Mesendoderm (in vitro differentiated cells): Measurements from ENCODE around the gene DSE.

Source experiments
- DNase-seq: peaks from one replicate; pipeline ENCODE4 v3.0.0; 2013
- H2AK5ac ChIP-seq: 2 replicates; pipeline ENCODE4 v1.6.1; 2013; ENCODE audit warnings: low read length, inconsistent platforms
- H2BK120ac ChIP-seq: 2 replicates; pipeline ENCODE4 v1.6.1; 2013; ENCODE audit warnings: low read depth, mild to moderate bottlenecking, low read length, moderate library complexity, mixed read lengths
- H2BK15ac ChIP-seq: replicated peaks from 2 replicates; pipeline ENCODE4 v1.6.1; 2013; ENCODE audit warnings: low read depth, mild to moderate bottlenecking, moderate library complexity
- H2BK5ac ChIP-seq: 2 replicates; pipeline ENCODE4 v1.6.1; 2013; ENCODE audit warnings: low read length, inconsistent platforms
- H3K18ac ChIP-seq: 2 replicates; pipeline ENCODE4 v1.6.1; 2013; ENCODE audit warnings: mild to moderate bottlenecking, low read length, mixed read lengths
- H3K23ac ChIP-seq: one replicate; pipeline ENCODE4 v1.6.1; 2013; ENCODE audit warnings: low read length
- H3K27ac ChIP-seq: 2 replicates; pipeline ENCODE4 v1.5.1; 2013; ENCODE audit warnings: low read depth, mild to moderate bottlenecking, inconsistent platforms, low read length, moderate library complexity
- H3K27me3 ChIP-seq: 2 replicates; pipeline ENCODE4 v1.6.1; 2013; ENCODE audit warnings: low read length, control low read depth, mild to moderate bottlenecking, inconsistent platforms; ENCODE audit not compliant: insufficient read depth, poor library complexity
- H3K36me3 ChIP-seq: 2 replicates; pipeline ENCODE4 v1.6.1; 2013; ENCODE audit warnings: low read length, inconsistent platforms; ENCODE audit not compliant: control insufficient read depth, insufficient read depth
- H3K4ac ChIP-seq: one replicate; pipeline ENCODE4 v1.6.1; 2013; ENCODE audit warnings: low read depth, mild to moderate bottlenecking, low read length, moderate library complexity
- H3K4me1 ChIP-seq: 2 replicates; pipeline ENCODE4 v1.6.1; 2013; ENCODE audit warnings: low read depth, low read length, inconsistent platforms; ENCODE audit not compliant: control insufficient read depth
- H3K4me2 ChIP-seq: 2 replicates; pipeline ENCODE4 v1.6.1; 2013; ENCODE audit warnings: low read length
- H3K4me3 ChIP-seq: 2 replicates; pipeline ENCODE4 v1.5.1; 2013; ENCODE audit warnings: mild to moderate bottlenecking, low read length
- H3K56ac ChIP-seq: one replicate; pipeline ENCODE4 v1.6.1; 2013; ENCODE audit warnings: low read length
- H3K79me1 ChIP-seq: 2 replicates; pipeline ENCODE4 v1.6.1; 2013; ENCODE audit warnings: low read length, inconsistent platforms
- H3K79me2 ChIP-seq: 2 replicates; pipeline ENCODE4 v1.6.1; 2013; ENCODE audit warnings: mild to moderate bottlenecking, low read length; ENCODE audit not compliant: control insufficient read depth, insufficient read depth
- H3K9ac ChIP-seq: 2 replicates; pipeline ENCODE4 v1.6.1; 2013; ENCODE audit warnings: low read length, inconsistent platforms
- H4K5ac ChIP-seq: one replicate; pipeline ENCODE4 v1.6.1; 2013; ENCODE audit warnings: low read length
- H4K8ac ChIP-seq: one replicate; pipeline ENCODE4 v1.6.1; 2013; ENCODE audit warnings: low read depth, mild to moderate bottlenecking, control low read depth, low read length, moderate library complexity
- WGBS: extraction: QIAGEN DNeasy Blood & Tissue Kit; methylation state at CpG from one replicate; pipeline ENCODE4 v1.1.7; 2013; ENCODE audit warnings: low lambda C conversion rate, missing lambda C conversion rate; ENCODE audit not compliant: insufficient coverage; ENCODE audit errors: extremely low coverage; 5-methylcytosine and 5-hydroxymethylcytosine counted together

DSE gene

DNA sequence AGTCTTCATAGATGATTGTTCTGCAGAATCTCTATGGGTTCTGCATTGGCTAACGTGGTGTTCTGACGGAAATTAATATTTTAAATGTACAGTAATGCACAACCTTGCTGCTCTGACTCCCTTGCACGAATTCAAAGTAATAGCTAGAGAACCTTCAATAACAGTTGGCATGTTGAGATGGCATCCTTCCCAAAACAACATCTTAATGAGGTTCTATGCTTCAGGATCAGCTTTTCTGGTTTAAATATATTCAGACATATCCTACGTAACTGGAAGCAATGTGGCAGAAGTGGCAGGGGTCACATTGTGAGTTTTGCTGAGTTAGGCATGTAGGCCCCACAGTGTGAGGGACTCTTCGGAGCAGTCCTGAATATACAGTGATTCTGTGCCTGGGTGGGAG, 25.7 kb downstream of the DSE start:
- DNase-seq: no peak
- Histone ChIP-seq H3K18ac (no peak overlapping the region), H3K27ac (no peak overlapping the region), H3K56ac (no peak overlapping the region), H3K4ac (no peak overlapping the region), H4K5ac (no peak overlapping the region), H3K36me3 (no peaks in the 10 kb centered on the region), H2BK120ac (no peak overlapping the region), H3K79me1 (peaks cover 19% of the 10 kb centered on the region), H3K27me3 (no peaks in the 10 kb centered on the region), H4K8ac (no peak overlapping the region), H3K9ac (no peak overlapping the region), H3K4me3 (no peak overlapping the region), H3K4me1 (no peaks in the 10 kb centered on the region), H3K4me2 (no peak overlapping the region), H2BK5ac (no peak overlapping the region), H2BK15ac (no peak overlapping the region), H2AK5ac (no peak overlapping the region), H3K23ac (no peak overlapping the region), H3K79me2 (peaks cover 23% of the 10 kb centered on the region)
- WGBS: no CpG with 5 or more reads among the region's 5 CpGs

- Histone ChIP-seq H3K4ac (no peak overlapping the region), H3K4me3 (no peak overlapping the region), H3K4me2 (no peak overlapping the region), H3K18ac (no peak overlapping the region), H3K79me2 (peaks cover 15% of the 10 kb centered on the region), H3K27ac (no peak overlapping the region), H3K4me1 (no peaks in the 10 kb centered on the region), H3K36me3 (no peaks in the 10 kb centered on the region), H3K79me1 (peaks cover 13% of the 10 kb centered on the region), H2BK5ac (no peak overlapping the region), H3K56ac (no peak overlapping the region), H3K27me3 (no peaks in the 10 kb centered on the region), H2BK120ac (no peak overlapping the region), H3K23ac (no peak overlapping the region), H4K8ac (no peak overlapping the region), H2AK5ac (no peak overlapping the region), H4K5ac (no peak overlapping the region), H2BK15ac (no peak overlapping the region), H3K9ac (no peak overlapping the region)
- no CpG with 5 or more reads among the region's 1 CpG for WGBS
- DNase-seq: no peak
These were observed 27.2 kb downstream of the DSE start for GRCh38 chr6:116397914-116398313.

DNA sequence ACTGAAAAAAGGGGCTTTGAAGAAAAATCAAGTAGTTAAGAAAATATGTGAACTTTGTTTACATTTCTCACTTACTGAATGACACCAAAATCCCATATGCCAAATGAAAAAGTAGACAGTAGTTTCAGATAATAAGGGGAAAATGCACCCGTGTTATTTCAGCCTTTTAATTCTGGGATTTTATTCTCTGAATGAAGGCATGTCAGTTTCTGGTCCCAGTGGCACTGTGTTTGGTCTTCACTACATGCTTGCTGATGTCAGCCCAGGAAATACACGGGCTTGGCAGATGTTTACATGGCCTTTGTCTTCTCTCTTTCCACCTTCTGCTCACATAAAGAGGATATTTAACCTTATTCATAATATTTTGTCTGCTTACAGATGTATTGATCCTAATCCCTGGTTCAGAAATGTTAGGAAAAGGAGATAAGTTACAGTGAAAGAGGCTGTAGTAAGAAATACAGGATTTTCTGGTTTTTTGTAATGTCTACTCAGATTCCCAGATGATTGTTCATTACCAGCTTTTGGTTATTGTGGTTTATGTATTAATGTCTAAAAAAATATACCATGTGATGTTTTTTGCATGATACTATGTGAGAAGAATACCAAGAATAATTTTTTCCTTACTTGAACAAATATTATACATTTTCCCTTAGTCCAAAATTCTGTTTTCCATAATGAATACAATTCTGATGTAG, 27.7 kb downstream of the DSE start:
- Histone ChIP-seq H3K27me3 (no peaks in the 10 kb centered on the region), H3K4me3 (no peak overlapping the region), H3K56ac (no peak overlapping the region), H3K4ac (no peak overlapping the region), H2BK5ac (no peak overlapping the region), H4K8ac (no peak overlapping the region), H3K79me2 (peaks cover 15% of the 10 kb centered on the region), H3K9ac (no peak overlapping the region), H3K4me2 (no peak overlapping the region), H4K5ac (no peak overlapping the region), H2AK5ac (no peak overlapping the region), H3K79me1 (peaks cover 13% of the 10 kb centered on the region), H2BK120ac (no peak overlapping the region), H3K23ac (no peak overlapping the region), H3K36me3 (no peaks in the 10 kb centered on the region), H2BK15ac (no peak overlapping the region), H3K4me1 (no peaks in the 10 kb centered on the region), H3K18ac (no peak overlapping the region), H3K27ac (no peak overlapping the region)
- no CpG with 5 or more reads among the region's 2 CpGs for WGBS
- DNase-seq: no peak

- Histone ChIP-seq H3K4ac (no peak overlapping the region), H3K79me2 (peaks cover 13% of the 10 kb centered on the region), H3K9ac (no peak overlapping the region), H3K4me1 (no peaks in the 10 kb centered on the region), H3K18ac (no peak overlapping the region), H2BK5ac (no peak overlapping the region), H4K8ac (no peak overlapping the region), H3K27ac (no peak overlapping the region), H2BK120ac (no peak overlapping the region), H3K27me3 (no peaks in the 10 kb centered on the region), H4K5ac (no peak overlapping the region), H3K23ac (no peak overlapping the region), H3K4me2 (no peak overlapping the region), H3K36me3 (no peaks in the 10 kb centered on the region), H2AK5ac (no peak overlapping the region), H3K79me1 (peaks cover 13% of the 10 kb centered on the region), H2BK15ac (no peak overlapping the region), H3K4me3 (no peak overlapping the region), H3K56ac (no peak overlapping the region)
- no peak for DNase-seq
- no CpG with 5 or more reads among the region's 12 CpGs for WGBS
These were observed 28.5 kb downstream of the DSE start for GRCh38 chr6:116399287-116399686.

- Histone ChIP-seq H3K4ac (no peak overlapping the region), H3K23ac (no peak overlapping the region), H2BK120ac (no peak overlapping the region), H2AK5ac (no peak overlapping the region), H3K4me3 (no peak overlapping the region), H4K5ac (no peak overlapping the region), H3K4me2 (no peak overlapping the region), H3K79me1 (peaks cover 13% of the 10 kb centered on the region), H3K36me3 (no peaks in the 10 kb centered on the region), H3K9ac (no peak overlapping the region), H3K18ac (no peak overlapping the region), H3K27ac (no peak overlapping the region), H3K79me2 (peaks cover 13% of the 10 kb centered on the region), H3K4me1 (no peaks in the 10 kb centered on the region), H3K56ac (no peak overlapping the region), H2BK5ac (no peak overlapping the region), H2BK15ac (no peak overlapping the region), H3K27me3 (no peaks in the 10 kb centered on the region), H4K8ac (no peak overlapping the region)
- DNase-seq: no peak
- WGBS: no CpG with 5 or more reads among the region's 1 CpG
These were observed 29.6 kb downstream of the DSE start for GRCh38 chr6:116400328-116400727.
